ENCODE data around the gene GTF2A2. TPM values are rescaled to one million over a fixed set of nuclear protein-coding genes. Genes with fewer than 3 reads are reported as not detected.
"Not testable (repeated sequence)": the region's sequence is repeated elsewhere in the genome, so short reads cannot be mapped to it uniquely, and the experiment has no call there.

Gene GTF2A2, protein sequence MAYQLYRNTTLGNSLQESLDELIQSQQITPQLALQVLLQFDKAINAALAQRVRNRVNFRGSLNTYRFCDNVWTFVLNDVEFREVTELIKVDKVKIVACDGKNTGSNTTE
- 10 to 100 TPM; 35.9 to 74.8 TPM for total RNA-seq

- H3K9me3 ChIP-seq: peaks cover 0 to 5% of the 10 kb centered on the region in 2 donors
- peaks cover 8% of the 10 kb centered on the region for H3K36me3 ChIP-seq
- H3K27ac ChIP-seq: peak within 1 kb of the TSS; percentile 79 to 89
- H3K4me1 ChIP-seq: peaks cover 0 to 17% of the 10 kb centered on the region in 2 donors
- DNase-seq (ENCODE audit: low spot score): peak; percentile 92
- H3K4me3 ChIP-seq: peak within 1 kb of the TSS; percentile 95 to 96
- TF ChIP-seq, protein P1, sequence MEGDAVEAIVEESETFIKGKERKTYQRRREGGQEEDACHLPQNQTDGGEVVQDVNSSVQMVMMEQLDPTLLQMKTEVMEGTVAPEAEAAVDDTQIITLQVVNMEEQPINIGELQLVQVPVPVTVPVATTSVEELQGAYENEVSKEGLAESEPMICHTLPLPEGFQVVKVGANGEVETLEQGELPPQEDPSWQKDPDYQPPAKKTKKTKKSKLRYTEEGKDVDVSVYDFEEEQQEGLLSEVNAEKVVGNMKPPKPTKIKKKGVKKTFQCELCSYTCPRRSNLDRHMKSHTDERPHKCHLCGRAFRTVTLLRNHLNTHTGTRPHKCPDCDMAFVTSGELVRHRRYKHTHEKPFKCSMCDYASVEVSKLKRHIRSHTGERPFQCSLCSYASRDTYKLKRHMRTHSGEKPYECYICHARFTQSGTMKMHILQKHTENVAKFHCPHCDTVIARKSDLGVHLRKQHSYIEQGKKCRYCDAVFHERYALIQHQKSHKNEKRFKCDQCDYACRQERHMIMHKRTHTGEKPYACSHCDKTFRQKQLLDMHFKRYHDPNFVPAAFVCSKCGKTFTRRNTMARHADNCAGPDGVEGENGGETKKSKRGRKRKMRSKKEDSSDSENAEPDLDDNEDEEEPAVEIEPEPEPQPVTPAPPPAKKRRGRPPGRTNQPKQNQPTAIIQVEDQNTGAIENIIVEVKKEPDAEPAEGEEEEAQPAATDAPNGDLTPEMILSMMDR (IDR thresholded peaks at IDR 0.05): no peak
- no peaks in the 10 kb centered on the region for H3K27me3 ChIP-seq
These were observed at the start of gene GTF2A2 for GRCh38 chr15:59656897-59657634. Gene GTF2A2, minus strand, starts transcription at chr15:59657515. Its CDS starts 5,238 bp downstream, at chr15:59652277.

DNA sequence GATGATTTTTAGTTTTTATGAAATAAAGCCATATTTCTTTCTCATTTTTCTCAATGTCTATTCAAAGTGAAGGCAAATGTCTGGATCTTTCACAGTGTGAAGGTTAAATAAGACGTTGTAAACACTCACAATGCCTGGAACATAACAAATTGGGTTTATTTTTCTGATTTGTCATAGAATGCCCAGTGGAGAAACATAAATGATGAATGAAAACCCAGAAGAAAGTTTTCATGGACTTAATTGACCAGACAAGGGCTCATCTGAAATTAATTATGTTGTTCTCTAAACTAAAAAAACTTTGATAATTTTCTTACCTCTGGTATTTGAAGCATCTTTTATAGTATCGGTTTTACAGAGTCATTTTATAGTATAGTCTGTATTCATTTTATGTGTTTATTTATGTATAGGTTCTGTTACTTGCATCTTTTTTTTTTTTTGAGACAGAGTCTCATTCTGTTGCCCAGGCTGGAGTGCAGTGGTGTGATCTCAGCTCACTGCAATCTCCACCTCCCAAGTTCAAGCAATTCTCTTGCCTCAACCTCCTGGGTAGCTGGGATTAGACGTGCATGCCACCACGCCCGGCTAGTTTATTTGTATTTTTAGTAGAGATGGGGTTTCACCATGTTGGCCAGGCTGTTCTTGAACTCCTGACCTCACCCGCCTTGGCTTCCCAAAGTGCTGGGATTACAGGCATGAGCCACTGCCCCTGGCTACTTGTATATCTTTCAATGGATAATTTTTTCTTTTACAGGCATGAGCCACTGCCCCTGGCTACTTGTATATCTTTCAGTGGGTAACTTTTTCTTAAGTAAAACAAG is 46.9 kb upstream of the GTF2A2 start:
- Histone ChIP-seq H3K4me1 (no peaks in the 10 kb centered on the region), H3K27me3 (no peaks in the 10 kb centered on the region), H3K27ac (no peak overlapping the region), H3K9me3 (peaks cover 0 to 11% of the 10 kb centered on the region in 2 donors), H3K36me3 (no peaks in the 10 kb centered on the region), H3K4me3 (no peak overlapping the region)
- no peak for DNase-seq (ENCODE audit: low spot score)
- TF ChIP-seq, protein P1 (IDR thresholded peaks at IDR 0.05): no peak

- TF ChIP-seq, protein P1 (IDR thresholded peaks at IDR 0.05): no peak
- Histone ChIP-seq H3K36me3 (no peaks in the 10 kb centered on the region), H3K27me3 (no peaks in the 10 kb centered on the region), H3K4me1 (no peaks in the 10 kb centered on the region), H3K9me3 (peaks cover 0 to 2% of the 10 kb centered on the region in 2 donors), H3K27ac (no peak overlapping the region), H3K4me3 (no peak overlapping the region)
- DNase-seq (ENCODE audit: low spot score): no peak
These were observed 45.0 kb upstream of the GTF2A2 start for GRCh38 chr15:59702351-59702750.

DNA sequence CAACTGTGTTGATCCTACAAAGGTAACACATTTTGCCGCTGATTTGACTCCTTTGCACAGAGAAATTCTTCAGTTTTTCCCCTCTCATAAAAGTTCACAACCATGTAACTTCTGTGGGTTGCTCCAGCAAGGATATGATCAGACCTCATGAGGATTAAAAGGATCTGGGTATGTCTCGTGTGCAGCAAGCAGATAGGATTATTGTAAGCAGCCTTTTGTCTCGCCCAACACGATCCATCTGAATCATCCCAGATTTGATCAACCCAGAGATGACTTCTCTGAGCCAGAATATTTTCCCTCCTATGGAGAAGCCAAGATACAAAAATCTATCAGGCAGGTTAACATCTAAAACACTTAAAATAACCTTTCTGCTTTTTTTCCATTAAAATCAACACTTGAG is 44.6 kb upstream of the GTF2A2 start:
- DNase-seq (ENCODE audit: low spot score): no peak
- H3K36me3 ChIP-seq: no peaks in the 10 kb centered on the region
- TF ChIP-seq, protein P1 (IDR thresholded peaks at IDR 0.05): no peak

GRCh38 chr15:59699810-59700431 is 42.6 kb upstream of the GTF2A2 start:
- H3K4me1 ChIP-seq: no peaks in the 10 kb centered on the region
- H3K9me3 ChIP-seq: no peaks in the 10 kb centered on the region
- no peaks in the 10 kb centered on the region for H3K36me3 ChIP-seq
- TF ChIP-seq, protein P1 (IDR thresholded peaks at IDR 0.05): no peak
- no peaks in the 10 kb centered on the region for H3K27me3 ChIP-seq
- no peak for DNase-seq (ENCODE audit: low spot score)
- H3K27ac ChIP-seq: no peak overlapping the region
- no peak overlapping the region for H3K4me3 ChIP-seq

More for the DNA sequence above, 44.6 kb upstream of the GTF2A2 start:
- H3K9me3 ChIP-seq: no peaks in the 10 kb centered on the region
- no peak overlapping the region for H3K4me3 ChIP-seq
- H3K27me3 ChIP-seq: no peaks in the 10 kb centered on the region
- H3K27ac ChIP-seq: no peak overlapping the region
- no peaks in the 10 kb centered on the region for H3K4me1 ChIP-seq

- not testable (repeated sequence) for H3K36me3 ChIP-seq; DNase-seq (ENCODE audit: low spot score); H3K27me3 ChIP-seq; H3K4me1 ChIP-seq; H3K9me3 ChIP-seq; H3K4me3 ChIP-seq; H3K27ac ChIP-seq
These were observed 40.8 kb upstream of the GTF2A2 start for GRCh38 chr15:59698065-59698464.

Data from right atrium auricular region (tissue), 2 donors.